ENCODE results near the gene NHERF2.
"Not testable (repeated sequence)": the region's sequence is repeated elsewhere in the genome, so short reads cannot be mapped to it uniquely, and the experiment has no call there.

The NHERF2 gene

DNA sequence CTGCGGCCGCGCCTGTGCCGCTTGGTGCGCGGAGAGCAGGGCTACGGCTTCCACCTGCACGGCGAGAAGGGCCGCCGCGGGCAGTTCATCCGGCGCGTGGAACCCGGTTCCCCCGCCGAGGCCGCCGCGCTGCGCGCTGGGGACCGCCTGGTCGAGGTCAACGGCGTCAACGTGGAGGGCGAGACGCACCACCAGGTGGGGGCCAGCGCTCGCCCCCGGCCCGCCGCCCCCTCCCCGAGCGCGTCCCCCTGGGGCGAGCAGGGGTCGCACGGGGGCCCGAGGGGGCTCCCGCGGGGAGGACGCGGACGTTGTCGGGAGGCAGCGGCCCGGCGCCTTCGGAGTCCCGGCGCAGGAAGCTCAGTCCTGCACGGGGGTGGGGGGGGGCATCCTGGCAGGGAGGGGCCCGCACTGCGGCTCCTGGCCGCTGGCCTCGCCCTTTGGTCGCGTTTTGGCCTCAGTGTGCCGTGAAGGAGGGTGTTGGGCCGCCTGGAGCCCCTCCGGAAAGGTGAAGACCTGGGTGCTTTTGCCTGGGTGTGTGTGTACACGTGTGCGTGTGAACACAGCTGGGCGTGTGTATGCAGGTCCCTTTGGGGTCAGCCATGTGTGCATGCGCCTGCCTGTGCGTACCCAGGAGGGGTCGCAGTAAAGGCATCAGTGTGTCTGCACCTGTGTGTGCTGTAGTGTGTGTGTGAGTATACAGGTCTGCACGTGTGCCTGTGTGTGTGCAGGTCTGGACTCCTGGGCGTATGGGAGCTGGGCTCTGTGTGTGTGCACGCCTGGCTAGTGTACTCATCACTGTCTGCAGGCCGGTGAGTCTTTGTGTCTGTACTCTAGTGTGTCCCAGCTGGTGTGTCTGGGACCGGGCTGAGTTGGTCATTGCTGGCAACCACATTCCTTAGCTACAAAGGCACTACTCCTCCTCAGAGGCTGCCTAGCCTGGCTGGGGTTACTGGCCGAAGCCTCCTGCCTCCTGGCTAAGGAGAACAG, 615 bp downstream of the NHERF2 start:
- DNase-seq (ENCODE audit: low read depth, low spot score): no peak

GRCh38 chr16:2028146-2028545, 1.4 kb downstream of the NHERF2 start:
- no peak for DNase-seq (ENCODE audit: low read depth, low spot score)

DNA sequence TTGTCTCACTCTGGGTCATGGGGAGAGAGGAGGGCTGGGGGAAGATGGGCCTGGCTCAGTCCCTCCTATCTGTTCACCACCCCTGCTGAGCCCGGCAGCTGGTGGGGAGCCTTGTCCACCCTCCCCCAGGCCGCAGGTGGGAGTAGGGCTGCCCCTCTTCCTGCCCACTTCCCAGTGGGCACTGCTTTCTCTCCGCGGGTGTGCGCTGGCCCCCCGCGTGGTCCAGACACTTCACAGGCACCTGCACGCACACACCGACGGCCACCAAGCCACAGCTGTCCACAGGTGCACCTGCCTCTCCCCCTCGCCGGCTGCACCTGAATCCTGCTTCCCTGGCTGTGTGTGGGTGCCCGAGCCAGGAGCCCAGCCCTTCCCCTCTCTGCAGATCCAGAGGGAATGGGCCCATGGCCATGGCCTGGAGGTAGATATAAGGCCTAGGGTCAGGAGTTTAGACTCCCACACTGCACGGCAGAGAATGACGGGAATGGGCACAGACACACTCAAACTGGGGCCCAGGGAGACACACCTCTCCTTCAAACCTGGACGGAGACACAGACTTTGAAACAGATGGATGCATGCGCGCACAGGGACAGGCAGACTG, 2.0 kb downstream of the NHERF2 start:
- no peak for DNase-seq (ENCODE audit: low read depth, low spot score)

DNA sequence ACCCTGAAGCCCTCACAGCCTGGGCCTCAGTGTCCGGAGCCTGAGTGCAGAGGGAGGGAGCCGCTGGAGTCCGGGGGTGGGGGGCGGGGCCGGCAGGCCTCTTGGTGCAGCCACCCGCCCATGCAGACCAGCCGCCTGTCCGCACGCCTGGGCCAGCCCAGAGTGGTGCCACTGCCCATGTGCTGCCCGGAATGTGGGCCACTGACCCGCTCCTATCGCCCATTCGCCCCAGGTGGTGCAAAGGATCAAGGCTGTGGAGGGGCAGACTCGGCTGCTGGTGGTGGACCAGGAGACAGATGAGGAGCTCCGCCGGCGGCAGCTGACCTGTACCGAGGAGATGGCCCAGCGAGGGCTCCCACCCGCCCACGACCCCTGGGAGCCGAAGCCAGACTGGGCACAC, 2.6 kb downstream of the NHERF2 start:
- DNase-seq (ENCODE audit: low read depth, low spot score): no peak

GRCh38 chr16:2030036-2030435, 3.3 kb downstream of the NHERF2 start:
- DNase-seq (ENCODE audit: low read depth, low spot score): no peak

- no peak for DNase-seq (ENCODE audit: low read depth, low spot score)
These were observed 4.4 kb downstream of the NHERF2 start for GRCh38 chr16:2031081-2031577.

- DNase-seq (ENCODE audit: low read depth, low spot score): no peak
These were observed 5.8 kb downstream of the NHERF2 start for GRCh38 chr16:2032285-2033056.

GRCh38 chr16:2033057-2033908, 6.6 kb downstream of the NHERF2 start:
- no peak for DNase-seq (ENCODE audit: low read depth, low spot score)

DNA sequence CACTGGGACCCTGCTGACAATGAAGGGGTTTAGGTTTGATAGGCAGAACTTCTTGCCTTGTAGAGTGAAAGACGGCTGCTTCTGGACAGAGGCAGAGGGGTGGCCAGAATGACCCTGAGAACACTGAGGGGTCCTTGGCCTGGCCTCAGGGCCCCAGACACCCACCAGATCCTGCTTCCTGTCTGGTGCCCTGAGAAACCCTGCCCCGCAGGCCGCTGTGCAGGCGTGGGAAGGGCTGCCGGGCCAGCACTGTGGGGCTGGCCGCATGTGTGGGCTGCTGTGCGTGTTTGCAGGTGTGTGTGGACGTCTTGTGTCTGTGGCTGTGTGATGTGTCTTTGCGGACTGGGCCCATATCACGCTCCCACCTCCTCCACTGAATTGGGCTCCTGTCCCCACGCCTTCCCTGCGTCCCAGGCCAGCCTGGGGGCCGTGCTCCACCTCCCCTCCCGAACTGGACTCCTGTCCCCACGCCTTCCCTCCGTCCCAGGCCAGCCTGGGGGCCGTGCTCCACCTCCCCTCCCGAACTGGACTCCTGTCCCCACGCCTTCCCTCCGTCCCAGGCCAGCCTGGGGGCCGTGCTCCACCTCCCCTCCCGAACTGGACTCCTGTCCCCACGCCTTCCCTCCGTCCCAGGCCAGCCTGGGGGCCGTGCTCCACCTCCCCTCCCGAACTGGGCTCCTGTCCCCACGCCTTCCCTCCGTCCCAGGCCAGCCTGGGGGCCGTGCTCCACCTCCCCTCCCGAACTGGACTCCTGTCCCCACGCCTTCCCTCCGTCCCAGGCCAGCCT, 7.4 kb downstream of the NHERF2 start:
- DNase-seq (ENCODE audit: low read depth, low spot score): not testable (repeated sequence)

DNA sequence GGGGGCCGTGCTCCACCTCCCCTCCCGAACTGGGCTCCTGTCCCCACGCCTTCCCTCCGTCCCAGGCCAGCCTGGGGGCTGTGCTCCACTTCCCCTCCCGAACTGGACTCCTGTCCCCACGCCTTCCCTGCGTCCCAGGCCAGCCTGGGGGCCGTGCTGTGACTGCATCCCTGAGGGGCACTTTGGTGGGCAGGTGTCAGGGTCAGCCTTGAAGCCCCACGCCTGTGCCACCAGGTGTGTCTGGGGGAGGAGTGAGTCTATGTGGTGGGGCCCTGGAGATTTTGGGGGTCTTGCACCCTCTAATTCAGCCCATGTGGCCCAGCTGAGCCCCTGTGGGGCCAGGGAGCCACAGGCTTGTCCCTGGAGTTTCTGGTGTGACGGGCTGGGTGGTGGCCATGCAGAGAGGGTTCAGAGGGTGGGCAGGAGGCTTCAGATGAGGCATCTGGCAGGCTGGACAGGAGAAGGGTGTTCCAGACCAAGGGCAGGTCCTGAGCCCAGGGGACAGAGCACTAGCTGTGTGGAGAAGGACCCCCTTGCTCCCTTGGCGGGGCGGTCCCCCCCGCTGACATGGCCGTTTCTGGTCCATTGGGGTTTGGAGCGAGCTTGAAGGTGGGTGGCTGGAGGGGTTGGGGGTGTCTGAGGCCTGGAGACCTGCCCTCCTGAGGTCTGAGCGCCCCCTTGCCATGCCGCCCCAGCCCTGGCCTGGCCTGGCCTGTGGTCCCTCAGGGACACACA, 8.2 kb downstream of the NHERF2 start:
- no peak for DNase-seq (ENCODE audit: low read depth, low spot score)

DNA sequence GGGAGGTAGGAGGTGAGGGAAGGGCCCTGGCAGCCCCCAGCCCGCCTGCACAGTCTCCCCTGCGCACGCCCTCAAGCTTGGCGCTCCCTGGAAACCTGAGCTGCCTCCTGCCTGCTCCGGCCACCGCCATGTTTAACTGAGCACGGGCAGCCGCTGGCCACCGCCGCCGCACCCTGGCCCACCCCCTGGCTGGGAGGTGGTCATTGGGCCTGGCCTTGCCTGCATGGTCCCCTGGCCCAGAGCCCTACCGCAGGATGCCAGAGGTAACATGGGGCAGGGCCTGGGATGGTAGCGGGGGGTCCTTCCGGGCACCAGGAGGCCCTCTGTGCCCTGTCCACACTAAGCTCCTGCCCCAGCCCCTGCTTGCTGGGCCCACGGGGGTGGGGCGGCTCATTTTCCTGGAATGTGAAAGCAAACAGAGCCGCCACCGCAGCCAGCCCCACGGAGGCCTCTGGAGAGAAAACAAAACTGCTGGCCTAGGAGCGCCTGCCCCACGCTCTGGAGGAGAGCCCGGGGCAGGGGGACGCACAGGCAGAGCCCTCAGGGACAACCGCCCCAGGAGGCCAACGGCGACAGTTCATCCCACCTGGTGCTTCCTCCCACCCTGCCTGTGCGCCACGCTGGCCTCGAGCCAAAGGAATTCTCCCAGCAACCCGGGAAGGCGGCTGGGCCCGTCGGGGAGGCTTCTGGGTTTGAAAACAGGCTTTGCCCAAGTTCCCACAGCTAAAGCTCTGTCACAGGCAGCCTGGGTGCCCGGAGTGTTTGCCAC, 8.9 kb downstream of the NHERF2 start:
- DNase-seq (ENCODE audit: low read depth, low spot score): no peak

- DNase-seq (ENCODE audit: low read depth, low spot score): no peak
These were observed 9.7 kb downstream of the NHERF2 start for GRCh38 chr16:2036200-2036966.

DNA sequence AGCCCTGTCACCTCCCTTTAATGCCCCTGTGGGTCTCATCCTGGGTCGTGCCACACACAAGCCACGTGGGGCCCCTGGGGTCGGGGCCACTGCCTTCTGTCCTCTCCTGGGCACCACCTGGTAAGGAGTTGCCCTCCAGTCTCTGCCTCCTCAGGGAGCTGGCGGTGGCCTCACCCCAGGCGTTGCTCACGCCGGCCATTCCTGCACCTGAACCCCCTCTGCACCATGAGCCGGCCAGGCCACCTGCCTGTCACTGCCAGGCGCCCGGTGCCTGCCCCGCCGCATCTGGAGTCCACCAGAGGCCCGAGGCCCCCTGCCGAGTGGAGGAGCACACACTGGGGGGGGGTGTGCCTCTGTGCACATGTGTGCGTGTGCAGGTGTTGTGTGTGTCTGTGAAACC, 10.4 kb downstream of the NHERF2 start:
- DNase-seq (ENCODE audit: low read depth, low spot score): no peak

- DNase-seq (ENCODE audit: low read depth, low spot score): no peak
These were observed 11.1 kb downstream of the NHERF2 start for GRCh38 chr16:2037647-2038381.

GRCh38 chr16:2038382-2039231, 11.9 kb downstream of the NHERF2 start:
- no peak for DNase-seq (ENCODE audit: low read depth, low spot score)

DNA sequence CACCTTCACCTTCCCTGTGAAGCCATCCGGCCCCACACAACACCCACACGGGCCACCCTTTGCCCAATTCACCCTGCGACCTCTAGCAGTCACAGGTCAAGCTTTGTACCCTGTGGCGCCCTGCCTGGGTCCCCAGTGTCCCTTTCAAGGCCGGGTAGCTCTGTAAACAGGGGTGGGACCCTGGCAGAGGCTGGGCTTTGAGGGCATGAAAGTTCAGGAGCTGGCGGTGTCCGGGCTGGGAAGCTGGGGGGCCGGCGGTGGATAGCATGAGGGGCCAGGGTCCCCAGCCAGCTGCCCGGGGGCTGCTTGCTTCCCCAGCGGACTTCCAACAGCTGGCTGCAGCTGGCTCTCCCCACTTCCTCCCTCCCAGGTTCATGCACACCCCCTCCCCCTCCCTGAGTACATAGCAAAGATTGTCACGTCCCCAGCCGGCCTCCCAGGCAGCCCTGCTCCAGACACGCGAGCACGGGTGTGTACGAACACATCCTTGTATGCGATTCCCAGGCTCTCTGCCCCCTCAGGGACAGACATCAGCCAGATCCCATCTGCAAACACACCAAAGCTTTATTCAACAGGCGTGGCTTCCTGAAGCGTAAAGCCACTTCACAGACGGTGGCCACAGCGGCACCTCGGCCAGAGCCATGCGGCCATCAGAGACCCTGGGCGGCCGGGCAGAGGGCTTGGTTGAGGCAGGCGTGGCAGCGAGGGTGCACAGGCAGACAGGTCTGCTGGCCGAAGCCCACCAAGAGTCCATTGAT, 12.8 kb downstream of the NHERF2 start:
- no peak for DNase-seq (ENCODE audit: low read depth, low spot score)

All from activated CD4-positive, CD25-positive, alpha-beta regulatory T cell treated with anti-CD3 and anti-CD28 coated beads, Interleukin-2, amount 50 U/mL, for 16 hours (primary cell).